ENCODE results near the gene ZMIZ1.

The ZMIZ1 gene

GRCh38 chr10:79068562-79069324 lies at the start of gene ZMIZ1:
TSS of gene ZMIZ1 (plus strand) at chr10:79068966. CDS start at chr10:79201633, 132,667 bp downstream.
- DNase-seq (ENCODE audit: low spot score) = peak; percentile 95

GRCh38 chr10:79019441-79020014 lies 49.2 kb upstream of the ZMIZ1 start:
- DNase-seq (ENCODE audit: low spot score) = peak; percentile 12

- peak; percentile 46 for DNase-seq (ENCODE audit: low spot score)
These were observed 48.7 kb upstream of the ZMIZ1 start for GRCh38 chr10:79020015-79020491.

- DNase-seq (ENCODE audit: low spot score) = peak; percentile 4
These were observed 48.2 kb upstream of the ZMIZ1 start for GRCh38 chr10:79020605-79021004.

- DNase-seq (ENCODE audit: low spot score) = peak; percentile 49
These were observed 47.3 kb upstream of the ZMIZ1 start for GRCh38 chr10:79021331-79021907.

- DNase-seq (ENCODE audit: low spot score) = peak; percentile 34
These were observed 46.7 kb upstream of the ZMIZ1 start for GRCh38 chr10:79021948-79022499.

- DNase-seq (ENCODE audit: low spot score) = peak; percentile 69
These were observed 46.1 kb upstream of the ZMIZ1 start for GRCh38 chr10:79022565-79023230.

GRCh38 chr10:79023240-79024162 lies 45.3 kb upstream of the ZMIZ1 start:
- DNase-seq (ENCODE audit: low spot score) = peak; percentile 60

GRCh38 chr10:79024296-79024695 lies 44.5 kb upstream of the ZMIZ1 start:
- DNase-seq (ENCODE audit: low spot score) = no peak

- DNase-seq (ENCODE audit: low spot score) = peak; percentile 57
These were observed 44.0 kb upstream of the ZMIZ1 start for GRCh38 chr10:79024720-79025198.

- DNase-seq (ENCODE audit: low spot score) = peak; percentile 66
These were observed 43.5 kb upstream of the ZMIZ1 start for GRCh38 chr10:79025199-79025832.

GRCh38 chr10:79026341-79026761 lies 42.4 kb upstream of the ZMIZ1 start:
- peak; percentile 55 for DNase-seq (ENCODE audit: low spot score)

GRCh38 chr10:79026806-79027146 lies 42.0 kb upstream of the ZMIZ1 start:
- DNase-seq (ENCODE audit: low spot score) = no peak

GRCh38 chr10:79027147-79028055 lies 41.4 kb upstream of the ZMIZ1 start:
- DNase-seq (ENCODE audit: low spot score) = peak; percentile 61

- DNase-seq (ENCODE audit: low spot score) = peak; percentile 46
These were observed 40.7 kb upstream of the ZMIZ1 start for GRCh38 chr10:79028056-79028430.

- DNase-seq (ENCODE audit: low spot score) = peak; percentile 53
These were observed 40.2 kb upstream of the ZMIZ1 start for GRCh38 chr10:79028451-79029010.

GRCh38 chr10:79029478-79030390 lies 39.0 kb upstream of the ZMIZ1 start:
- peak; percentile 23 for DNase-seq (ENCODE audit: low spot score)

GRCh38 chr10:79030705-79031104 lies 38.1 kb upstream of the ZMIZ1 start:
- DNase-seq (ENCODE audit: low spot score) = no peak

All from left forelimb (tissue), 1 donor.